Stimulated activated CD8-positive, alpha-beta memory T cell treated with anti-CD3 and anti-CD28 coated beads, Interleukin-12 subunit alpha, Interleukin-12 subunit beta, amount 100 ng/mL, for 1 hour (primary cell): ENCODE data around the gene DCAF8.

ENCODE experiments used
- DNase-seq: peaks from one replicate; pipeline ENCODE4 v3.0.0-alpha.2; 2020; ENCODE audit warnings: low read depth

DCAF8 gene

DNA sequence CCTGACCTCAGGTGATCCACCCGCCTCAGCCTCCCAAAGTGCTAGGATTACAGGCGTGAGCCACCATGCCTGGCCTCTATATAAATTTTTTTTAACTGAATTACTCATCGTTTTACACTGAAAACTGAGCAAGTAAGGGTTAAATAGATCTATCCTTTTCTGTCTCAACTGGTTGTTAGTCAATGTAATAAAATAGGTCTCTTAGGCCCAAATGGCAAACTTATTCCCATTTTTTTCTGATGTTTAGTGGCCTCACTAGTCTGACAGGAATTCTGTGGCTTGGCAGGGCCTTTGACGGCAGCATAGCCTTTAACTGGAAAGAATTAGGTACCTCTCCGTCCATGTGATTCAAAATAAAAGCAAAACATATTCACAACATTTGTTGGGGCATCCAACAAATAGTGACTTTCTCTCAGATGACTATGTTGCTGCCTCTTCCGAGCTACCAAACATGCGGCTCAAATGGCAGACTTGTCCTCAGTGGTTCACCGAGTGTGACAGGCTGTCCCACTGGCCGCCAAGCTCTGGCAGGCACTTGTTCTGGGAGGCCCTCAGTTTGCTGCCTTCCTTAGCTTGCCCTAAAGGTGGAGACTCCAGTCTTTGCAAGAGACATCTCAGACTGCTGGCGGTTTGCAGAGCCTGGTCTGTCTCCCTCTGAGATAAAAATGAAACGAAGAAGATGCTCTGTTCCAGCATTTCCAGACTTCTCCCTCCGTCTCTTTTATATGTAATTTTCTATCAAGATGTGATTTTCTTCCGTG lies 93.6 kb downstream of the DCAF8 start:
- DNase-seq: no peak

DNA sequence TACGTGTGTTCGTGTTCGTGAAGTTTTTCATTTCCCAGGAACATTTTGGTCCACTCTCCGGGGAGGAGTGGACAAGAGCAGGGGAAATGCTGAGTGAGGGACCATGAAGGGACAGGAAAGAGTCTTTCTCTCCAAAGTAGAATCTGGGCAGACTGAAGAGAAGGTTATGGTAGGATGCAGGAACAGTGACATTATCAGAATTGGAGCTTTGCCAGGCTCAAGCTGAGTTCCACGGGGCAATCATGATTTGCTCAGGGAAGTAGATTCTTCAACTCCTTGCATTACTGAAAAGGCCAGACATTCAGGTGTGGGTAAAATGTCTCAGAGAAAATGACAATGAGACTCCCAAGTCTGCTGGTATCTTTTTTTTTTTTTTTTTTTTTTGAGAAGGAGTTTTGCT lies 94.3 kb downstream of the DCAF8 start:
- DNase-seq: no peak

DNA sequence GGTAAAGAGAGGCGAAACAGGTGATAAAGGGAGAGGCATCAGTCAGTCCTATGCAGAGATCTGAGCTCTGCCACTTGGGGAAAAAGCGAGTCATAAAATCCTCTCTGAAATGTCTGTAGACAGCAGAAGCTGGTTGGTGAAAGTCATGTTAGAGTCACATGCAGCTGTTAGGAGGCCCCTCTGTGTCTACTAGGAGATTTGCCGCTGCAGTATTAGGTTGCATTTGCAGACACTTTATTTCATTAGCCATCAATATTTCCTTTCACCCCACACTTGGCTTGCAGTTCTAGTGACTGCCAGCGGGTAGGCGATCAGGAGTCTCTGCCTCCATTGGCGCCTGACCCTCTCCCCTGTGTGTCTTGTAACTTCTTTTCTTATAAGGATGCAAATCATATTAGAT lies 94.8 kb downstream of the DCAF8 start:
- no peak for DNase-seq

DNA sequence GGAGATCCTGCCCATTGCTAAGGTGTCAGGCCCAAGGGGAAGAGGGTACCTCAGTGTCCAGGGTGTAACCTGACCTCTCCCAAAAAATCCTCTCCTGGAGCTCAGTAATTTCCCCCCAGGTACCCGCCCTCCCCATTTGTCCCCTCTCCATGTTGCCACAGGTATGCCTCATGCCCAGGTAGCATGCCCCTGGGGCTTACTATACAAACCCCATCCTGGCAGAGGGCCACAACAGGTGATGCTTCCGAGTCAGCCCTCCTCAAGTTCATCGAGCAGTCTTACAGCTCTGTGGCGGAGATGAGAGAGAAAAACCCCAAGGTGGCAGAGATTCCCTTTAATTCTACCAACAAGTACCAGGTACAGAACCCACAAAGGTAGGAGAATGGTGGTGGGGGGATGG lies 95.3 kb downstream of the DCAF8 start:
- no peak for DNase-seq

DNA sequence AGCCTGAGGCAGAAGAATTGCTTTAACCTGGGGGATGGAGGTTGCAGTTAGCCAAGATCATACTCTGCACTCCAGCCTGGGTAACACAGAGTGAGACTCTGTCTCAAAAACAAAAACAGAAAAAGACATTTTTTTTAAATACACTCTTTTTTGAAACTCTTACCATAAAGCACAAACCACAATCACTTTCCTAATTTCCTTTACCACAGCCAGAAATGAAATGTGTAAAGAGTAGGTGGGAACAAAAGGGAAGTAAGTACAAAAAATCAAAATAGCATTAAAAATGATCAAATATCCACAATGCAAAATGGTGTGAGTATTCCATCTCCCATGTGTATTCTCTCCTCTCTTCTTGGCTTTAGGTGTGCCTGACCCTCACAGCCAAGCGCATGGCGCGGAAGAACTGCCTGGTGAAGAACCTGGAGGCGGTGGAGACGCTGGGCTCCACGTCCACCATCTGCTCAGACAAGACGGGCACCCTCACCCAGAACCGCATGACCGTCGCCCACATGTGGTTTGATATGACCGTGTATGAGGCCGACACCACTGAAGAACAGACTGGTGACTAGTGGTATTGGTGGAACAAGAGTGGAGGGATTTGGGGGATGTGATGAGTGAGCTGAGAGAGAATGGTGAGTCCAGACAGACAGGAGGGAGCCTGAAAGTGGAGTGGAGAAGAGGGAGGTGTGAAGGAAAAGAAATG lies 96.0 kb downstream of the DCAF8 start:
- no peak for DNase-seq
